Measurements from ENCODE around the gene STAT5A. TPM values are rescaled to one million over a fixed set of nuclear protein-coding genes. Genes with fewer than 3 reads are reported as not detected.
A peak's percentile ranks its signal among the peaks of the same experiment; 100 is the strongest.

STAT5A gene
- total and polyA plus RNA-seq, 2 donors from 2014 or later = 11.5 to 47.9 TPM

GRCh38 chr17:42246515-42246914 lies 41.8 kb upstream of the STAT5A start:
- no peak overlapping the region for H3K4me3 ChIP-seq (ENCODE audit: low read length in 3 of 3)
- no peak for TF ChIP-seq CTCF (IDR thresholded peaks at IDR 0.05; ENCODE audit: borderline replicate concordance, extremely low read depth, insufficient read depth)
- peaks cover 0 to 11% (median 3%) of the 10 kb centered on the region in 3 donors for H3K4me1 ChIP-seq (ENCODE audit: control insufficient read depth in 2 of 3, insufficient read depth in 2 of 3, low read depth in 1 of 3, low read length in 3 of 3)
- H3K9me3 ChIP-seq (ENCODE audit: control insufficient read depth in 2 of 3, insufficient read depth in 1 of 3, low read length in 3 of 3) = no peaks in the 10 kb centered on the region
- no peak for DNase-seq
- H3K9ac ChIP-seq (ENCODE audit: low read length in 3 of 3) = no peak overlapping the region
- intact Hi-C loops (cut with DNase I) = no loop called here
- no peak overlapping the region for H3K27ac ChIP-seq (ENCODE audit: low read depth in 2 of 2, low read length in 2 of 2)
- no peaks in the 10 kb centered on the region for H3K27me3 ChIP-seq (ENCODE audit: control insufficient read depth, insufficient read depth, low read length)
- FAIRE-seq = no peak
- H3K36me3 ChIP-seq (ENCODE audit: control insufficient read depth in 2 of 3, insufficient read depth in 3 of 3, low read length in 3 of 3) = no peaks in the 10 kb centered on the region

- H3K4me1 ChIP-seq (ENCODE audit: control insufficient read depth in 2 of 3, insufficient read depth in 2 of 3, low read depth in 1 of 3, low read length in 3 of 3) = peaks cover 3 to 11% (median 7%) of the 10 kb centered on the region in 3 donors
- no peaks in the 10 kb centered on the region for H3K36me3 ChIP-seq (ENCODE audit: control insufficient read depth in 2 of 3, insufficient read depth in 3 of 3, low read length in 3 of 3)
- H3K9me3 ChIP-seq (ENCODE audit: control insufficient read depth in 2 of 3, insufficient read depth in 1 of 3, low read length in 3 of 3) = no peaks in the 10 kb centered on the region
- H3K27ac ChIP-seq (ENCODE audit: low read depth in 2 of 2, low read length in 2 of 2) = peak overlapping the region in 1 of 2 donors; percentile 96
- intact Hi-C loops (cut with DNase I) = no loop called here
- no peaks in the 10 kb centered on the region for H3K27me3 ChIP-seq (ENCODE audit: control insufficient read depth, insufficient read depth, low read length)
- no peak overlapping the region for H3K9ac ChIP-seq (ENCODE audit: low read length in 3 of 3)
- no peak overlapping the region for H3K4me3 ChIP-seq (ENCODE audit: low read length in 3 of 3)
- no peak for DNase-seq
- FAIRE-seq = no peak
- no peak for TF ChIP-seq CTCF (IDR thresholded peaks at IDR 0.05; ENCODE audit: borderline replicate concordance, extremely low read depth, insufficient read depth)
These were observed 40.6 kb upstream of the STAT5A start for GRCh38 chr17:42247734-42248133.

- no peak for TF ChIP-seq CTCF (IDR thresholded peaks at IDR 0.05; ENCODE audit: borderline replicate concordance, extremely low read depth, insufficient read depth)
- intact Hi-C loops (cut with DNase I) = no loop called here
- DNase-seq (peak; percentile 56 to 89 (median 79)), FAIRE-seq (no peak)
- Histone ChIP-seq H3K9me3 (ENCODE audit: control insufficient read depth in 2 of 3, insufficient read depth in 1 of 3, low read length in 3 of 3) (no peaks in the 10 kb centered on the region), H3K36me3 (ENCODE audit: control insufficient read depth in 2 of 3, insufficient read depth in 3 of 3, low read length in 3 of 3) (no peaks in the 10 kb centered on the region), H3K4me3 (ENCODE audit: low read length in 3 of 3) (peak overlapping the region; percentile 23 to 66 (median 50)), H3K27ac (ENCODE audit: low read depth in 2 of 2, low read length in 2 of 2) (peak overlapping the region; percentile 66 to 96), H3K9ac (ENCODE audit: low read length in 3 of 3) (peak overlapping the region in 2 of 3 donors; percentile 27 to 38), H3K27me3 (ENCODE audit: control insufficient read depth, insufficient read depth, low read length) (no peaks in the 10 kb centered on the region), H3K4me1 (ENCODE audit: control insufficient read depth in 2 of 3, insufficient read depth in 2 of 3, low read depth in 1 of 3, low read length in 3 of 3) (peaks cover 3 to 11% (median 7%) of the 10 kb centered on the region in 3 donors)
These were observed 39.7 kb upstream of the STAT5A start for GRCh38 chr17:42248351-42249179.
